Measurements from ENCODE around the gene IPO13. TPM values are rescaled to one million over a fixed set of nuclear protein-coding genes. Genes with fewer than 3 reads are reported as not detected.

IPO13 gene
- total RNA-seq, 1 donor = 2.3 TPM

- Histone ChIP-seq H3K4me1 (ENCODE audit: insufficient read depth, low read length) (no peaks in the 10 kb centered on the region), H3K9me3 (ENCODE audit: low read depth, low read length) (no peaks in the 10 kb centered on the region), H3K4me3 (ENCODE audit: low read length) (no peak overlapping the region), H3K27me3 (ENCODE audit: insufficient read depth, low read length) (no peaks in the 10 kb centered on the region)
These were observed 64.3 kb downstream of the IPO13 start for GRCh38 chr1:44010935-44011471.

- Histone ChIP-seq H3K4me1 (ENCODE audit: insufficient read depth, low read length) (no peaks in the 10 kb centered on the region), H3K9me3 (ENCODE audit: low read depth, low read length) (no peaks in the 10 kb centered on the region), H3K27me3 (ENCODE audit: insufficient read depth, low read length) (no peaks in the 10 kb centered on the region), H3K4me3 (ENCODE audit: low read length) (no peak overlapping the region)
These were observed 65.7 kb downstream of the IPO13 start for GRCh38 chr1:44012404-44012803.

GRCh38 chr1:44012941-44013609 lies 66.3 kb downstream of the IPO13 start:
- Histone ChIP-seq H3K9me3 (ENCODE audit: low read depth, low read length) (no peaks in the 10 kb centered on the region), H3K27me3 (ENCODE audit: insufficient read depth, low read length) (no peaks in the 10 kb centered on the region), H3K4me3 (ENCODE audit: low read length) (no peak overlapping the region), H3K4me1 (ENCODE audit: insufficient read depth, low read length) (no peaks in the 10 kb centered on the region)

DNA sequence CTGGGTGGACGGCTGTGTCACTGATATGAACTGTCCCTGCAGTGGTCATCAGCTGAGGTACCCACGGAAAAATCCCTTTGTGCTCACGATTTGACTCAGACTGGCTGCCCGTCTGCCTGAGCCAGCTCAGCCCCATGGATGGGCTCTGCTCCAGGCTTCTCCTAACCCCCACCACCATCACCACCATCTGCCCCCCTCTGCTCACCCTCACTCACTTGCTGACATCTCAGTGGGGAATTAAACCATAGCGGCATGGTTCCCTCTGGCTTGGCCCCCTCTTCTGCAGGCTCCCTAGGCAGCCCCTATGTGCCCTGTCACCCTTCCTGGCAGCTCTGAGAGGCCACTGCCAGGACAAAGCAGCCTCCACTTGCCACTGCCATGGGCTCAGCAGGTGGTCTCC lies 67.2 kb downstream of the IPO13 start:
- no peaks in the 10 kb centered on the region for H3K9me3 ChIP-seq (ENCODE audit: low read depth, low read length)
- no peaks in the 10 kb centered on the region for H3K27me3 ChIP-seq (ENCODE audit: insufficient read depth, low read length)
- no peak overlapping the region for H3K4me3 ChIP-seq (ENCODE audit: low read length)
- H3K4me1 ChIP-seq (ENCODE audit: insufficient read depth, low read length) = no peaks in the 10 kb centered on the region

- Histone ChIP-seq H3K27me3 (ENCODE audit: insufficient read depth, low read length) (no peaks in the 10 kb centered on the region), H3K4me1 (ENCODE audit: insufficient read depth, low read length) (no peaks in the 10 kb centered on the region), H3K9me3 (ENCODE audit: low read depth, low read length) (no peaks in the 10 kb centered on the region), H3K4me3 (ENCODE audit: low read length) (no peak overlapping the region)
These were observed 67.8 kb downstream of the IPO13 start for GRCh38 chr1:44014365-44015104.

DNA sequence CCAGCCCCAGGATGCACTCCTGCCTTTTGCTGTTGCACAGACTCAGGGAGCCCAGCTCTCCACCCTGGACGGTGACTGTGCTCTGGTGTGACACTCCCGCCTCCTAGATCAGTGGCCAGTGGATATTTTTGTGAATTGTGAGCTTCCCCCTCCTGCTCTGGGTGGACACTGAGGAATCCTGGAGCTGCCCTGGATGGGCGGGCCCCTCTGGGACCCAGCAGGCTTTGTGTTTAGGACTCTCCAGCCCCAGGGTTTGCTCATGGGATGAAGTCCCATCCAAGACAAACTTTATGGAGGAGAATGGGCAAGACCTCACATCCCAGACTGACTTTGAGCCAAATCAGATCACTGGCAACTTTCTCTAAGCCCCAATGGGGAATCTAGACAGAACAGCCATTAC lies 68.5 kb downstream of the IPO13 start:
- Histone ChIP-seq H3K4me3 (ENCODE audit: low read length) (no peak overlapping the region), H3K27me3 (ENCODE audit: insufficient read depth, low read length) (no peaks in the 10 kb centered on the region), H3K9me3 (ENCODE audit: low read depth, low read length) (no peaks in the 10 kb centered on the region), H3K4me1 (ENCODE audit: insufficient read depth, low read length) (no peaks in the 10 kb centered on the region)

- Histone ChIP-seq H3K4me1 (ENCODE audit: insufficient read depth, low read length) (no peaks in the 10 kb centered on the region), H3K27me3 (ENCODE audit: insufficient read depth, low read length) (no peaks in the 10 kb centered on the region), H3K9me3 (ENCODE audit: low read depth, low read length) (no peaks in the 10 kb centered on the region), H3K4me3 (ENCODE audit: low read length) (no peak overlapping the region)
These were observed 69.5 kb downstream of the IPO13 start for GRCh38 chr1:44016041-44016889.

GRCh38 chr1:44016890-44017400 lies 70.2 kb downstream of the IPO13 start:
- H3K27me3 ChIP-seq (ENCODE audit: insufficient read depth, low read length) = no peaks in the 10 kb centered on the region
- no peaks in the 10 kb centered on the region for H3K9me3 ChIP-seq (ENCODE audit: low read depth, low read length)
- no peak overlapping the region for H3K4me3 ChIP-seq (ENCODE audit: low read length)
- H3K4me1 ChIP-seq (ENCODE audit: insufficient read depth, low read length) = no peaks in the 10 kb centered on the region

Other genes with a start within 250 kb of the IPO13 start
- 10.8 TPM for gene ST3GAL3, start 239.4 kb upstream of the IPO13 start, total RNA-seq
- gene ARTN, start 13.1 kb upstream of the IPO13 start, total RNA-seq = not detected
- gene DPH2, start 23.1 kb downstream of the IPO13 start, total RNA-seq = 6.7 TPM
- gene ATP6V0B, start 28.0 kb downstream of the IPO13 start, total RNA-seq = 73.1 TPM
- 0.63 TPM for gene B4GALT2, start 32.3 kb downstream of the IPO13 start, total RNA-seq
- gene CCDC24, start 44.6 kb downstream of the IPO13 start, total RNA-seq = 0.42 TPM
- not detected for gene SLC6A9, start 84.5 kb downstream of the IPO13 start, total RNA-seq
- not detected for gene KLF17, start 171.9 kb downstream of the IPO13 start, total RNA-seq
- gene KLF18, start 194.7 kb downstream of the IPO13 start, total RNA-seq = not detected